ENCODE results near the gene ADAP1.

Gene ADAP1

GRCh38 chr7:995571-995970 lies 41.1 kb upstream of the ADAP1 start:
- Histone ChIP-seq H3K4me3 (replicated peaks; ENCODE audit: insufficient read depth, low read length) (no peak overlapping the region), H3K27ac (replicated peaks) (no peak overlapping the region), H3K27me3 (ENCODE audit: insufficient read depth, poor library complexity, severe bottlenecking) (no peaks in the 10 kb centered on the region)
- TF ChIP-seq REST (IDR thresholded peaks at IDR 0.05; ENCODE audit: insufficient replicate concordance, low read depth) (no peak), SPI1 (IDR thresholded peaks at IDR 0.05; ENCODE audit: borderline replicate concordance, low read depth) (no peak), POLR2AphosphoS5 (IDR thresholded peaks at IDR 0.05; ENCODE audit: low read depth) (no peak), CTCF (IDR thresholded peaks at IDR 0.05; ENCODE audit: insufficient read depth, low read length) (no peak), GABPA (IDR thresholded peaks at IDR 0.05; ENCODE audit: low read depth) (no peak)
- no peak for DNase-seq (ENCODE audit: low read depth in 1 of 2, low spot score in 1 of 2)

- TF ChIP-seq POLR2AphosphoS5 (IDR thresholded peaks at IDR 0.05; ENCODE audit: low read depth), result no peak
- TF ChIP-seq CTCF (IDR thresholded peaks at IDR 0.05; ENCODE audit: insufficient read depth, low read length), result no peak
- no peak for TF ChIP-seq REST (IDR thresholded peaks at IDR 0.05; ENCODE audit: insufficient replicate concordance, low read depth)
- no peak for TF ChIP-seq SPI1 (IDR thresholded peaks at IDR 0.05; ENCODE audit: borderline replicate concordance, low read depth)
- H3K27ac ChIP-seq (replicated peaks), result no peak overlapping the region
- no peaks in the 10 kb centered on the region for H3K27me3 ChIP-seq (ENCODE audit: insufficient read depth, poor library complexity, severe bottlenecking)
- H3K4me3 ChIP-seq (replicated peaks; ENCODE audit: insufficient read depth, low read length), result no peak overlapping the region
- DNase-seq (ENCODE audit: low read depth in 1 of 2, low spot score in 1 of 2), result no peak
Observed at GRCh38 chr7:994592-995308, 40.3 kb upstream of the ADAP1 start.

GRCh38 chr7:992709-993607 lies 38.5 kb upstream of the ADAP1 start:
- no peak overlapping the region for H3K27ac ChIP-seq (replicated peaks)
- DNase-seq (ENCODE audit: low read depth in 1 of 2, low spot score in 1 of 2), result peak; percentile 87 to 96
- no peaks in the 10 kb centered on the region for H3K27me3 ChIP-seq (ENCODE audit: insufficient read depth, poor library complexity, severe bottlenecking)
- TF ChIP-seq REST (IDR thresholded peaks at IDR 0.05; ENCODE audit: insufficient replicate concordance, low read depth) (no peak), SPI1 (IDR thresholded peaks at IDR 0.05; ENCODE audit: borderline replicate concordance, low read depth) (no peak), POLR2AphosphoS5 (IDR thresholded peaks at IDR 0.05; ENCODE audit: low read depth) (peak; percentile 40), CTCF (IDR thresholded peaks at IDR 0.05; ENCODE audit: insufficient read depth, low read length) (peak; percentile 99), GABPA (IDR thresholded peaks at IDR 0.05; ENCODE audit: low read depth) (no peak)
- H3K4me3 ChIP-seq (replicated peaks; ENCODE audit: insufficient read depth, low read length), result no peak overlapping the region
